Myocyte (in vitro differentiated cells): ENCODE results near the gene ARL6IP5. TPM values are rescaled to one million over a fixed set of nuclear protein-coding genes. Genes with fewer than 3 reads are reported as not detected.
A peak's percentile ranks its signal among the peaks of the same experiment; 100 is the strongest.

Source experiments
- DNase-seq: peaks from one replicate; pipeline ENCODE4 v3.0.0-alpha.2; 2012; ENCODE audit warnings: low read depth
- polyA plus RNA-seq: library from polyadenylated mRNA; unstranded; fragments of >200 nt; gene quantifications from one replicate; pipeline ENCODE4 v1.2.1, GENCODE V29; 2012; ENCODE audit warnings: missing spikeins
- total RNA-seq: library from RNA; depleted of rRNA; stranded (reverse); fragments of >200 nt; gene quantifications from 2 replicates; pipeline ENCODE4 v1.2.3, GENCODE V29; 2014

Gene ARL6IP5, protein sequence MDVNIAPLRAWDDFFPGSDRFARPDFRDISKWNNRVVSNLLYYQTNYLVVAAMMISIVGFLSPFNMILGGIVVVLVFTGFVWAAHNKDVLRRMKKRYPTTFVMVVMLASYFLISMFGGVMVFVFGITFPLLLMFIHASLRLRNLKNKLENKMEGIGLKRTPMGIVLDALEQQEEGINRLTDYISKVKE
- total RNA-seq = 275 and 433 TPM in 2 replicates
- polyA plus RNA-seq = 142 TPM

DNA sequence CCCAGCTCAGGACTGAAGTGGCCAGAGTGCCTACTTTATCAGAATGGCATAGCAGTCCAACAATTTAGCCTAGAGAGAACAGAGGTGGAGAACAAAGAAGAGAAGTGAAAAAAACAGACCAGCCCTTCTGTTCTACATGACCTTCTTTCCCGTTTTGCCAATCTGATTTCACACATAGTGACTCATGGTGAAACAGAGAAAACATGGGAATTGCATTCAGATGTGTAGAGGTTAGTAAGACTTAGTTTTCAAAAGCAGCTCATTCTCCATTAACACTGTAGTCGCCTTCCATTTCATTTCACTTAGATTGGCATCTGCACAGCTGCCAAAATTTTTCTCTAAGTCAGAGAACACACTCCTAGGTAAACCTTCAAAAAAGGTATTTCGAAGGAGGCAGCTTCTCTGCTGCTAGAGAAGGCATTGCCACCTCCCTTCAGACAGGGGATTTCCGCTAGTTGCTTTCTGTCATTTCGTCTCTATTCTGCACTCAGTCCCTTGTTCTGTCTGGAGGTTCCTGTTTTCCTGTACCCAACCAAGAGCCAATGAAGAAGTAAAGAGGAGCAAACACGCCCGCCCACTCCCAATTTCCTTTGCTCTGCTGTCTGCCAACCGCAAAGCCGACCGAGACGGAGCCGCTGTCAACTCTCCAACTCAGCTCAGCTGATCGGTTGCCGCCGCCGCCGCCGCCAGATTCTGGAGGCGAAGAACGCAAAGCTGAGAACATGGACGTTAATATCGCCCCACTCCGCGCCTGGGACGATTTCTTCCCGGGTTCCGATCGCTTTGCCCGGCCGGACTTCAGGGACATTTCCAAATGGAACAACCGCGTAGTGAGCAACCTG lies at the start of gene ARL6IP5:
Gene ARL6IP5 (plus strand): TSS at position 612 of the 842 bp plus-strand sequence. CDS start 111 bp downstream, at position 723.
- peak; percentile 96 for DNase-seq

GRCh38 chr3:69044608-69045007 lies 40.1 kb upstream of the ARL6IP5 start:
- no peak for DNase-seq

- DNase-seq = no peak
Observed at GRCh38 chr3:69048990-69049389, 35.7 kb upstream of the ARL6IP5 start.

DNA sequence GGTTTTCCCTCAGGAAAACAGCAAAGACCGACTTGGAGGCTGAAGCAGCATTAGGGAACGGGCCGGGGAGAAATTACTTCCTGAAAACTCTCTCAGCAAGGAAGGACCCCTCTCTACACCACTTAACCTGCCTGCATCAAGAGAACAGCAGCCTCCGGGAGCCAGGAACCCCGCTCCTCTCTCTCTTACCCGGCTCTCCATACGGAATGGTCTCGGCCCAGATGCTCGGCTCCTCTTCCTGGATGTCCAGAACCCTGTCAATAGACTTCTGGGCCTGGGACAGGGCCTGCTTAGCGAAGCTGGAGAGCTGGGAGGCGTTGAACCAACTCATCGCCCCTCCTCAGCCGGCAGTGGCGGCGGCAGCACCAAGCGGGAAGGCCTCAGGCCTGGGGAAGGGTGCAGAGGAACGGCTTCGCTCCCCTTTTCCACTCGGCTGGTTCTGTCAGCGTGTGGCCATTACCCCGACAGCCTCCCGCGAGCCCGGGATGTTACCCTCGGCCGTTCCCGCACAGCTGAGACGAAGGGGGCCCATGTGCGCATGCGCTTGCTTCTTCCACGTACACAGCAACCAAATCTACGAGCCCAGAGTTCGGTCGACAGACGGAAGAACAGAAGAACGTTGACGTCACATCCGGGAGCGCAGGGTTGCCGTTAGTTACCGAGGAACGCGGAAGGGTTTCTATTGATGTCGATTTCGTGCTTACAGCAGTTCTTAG lies 32.8 kb upstream of the ARL6IP5 start, which contains the start of gene TMF1:
Gene TMF1 (minus strand): TSS at position 578 of the 716 bp plus-strand sequence. CDS start 247 bp downstream, at position 331.
- DNase-seq = peak; percentile 99

DNA sequence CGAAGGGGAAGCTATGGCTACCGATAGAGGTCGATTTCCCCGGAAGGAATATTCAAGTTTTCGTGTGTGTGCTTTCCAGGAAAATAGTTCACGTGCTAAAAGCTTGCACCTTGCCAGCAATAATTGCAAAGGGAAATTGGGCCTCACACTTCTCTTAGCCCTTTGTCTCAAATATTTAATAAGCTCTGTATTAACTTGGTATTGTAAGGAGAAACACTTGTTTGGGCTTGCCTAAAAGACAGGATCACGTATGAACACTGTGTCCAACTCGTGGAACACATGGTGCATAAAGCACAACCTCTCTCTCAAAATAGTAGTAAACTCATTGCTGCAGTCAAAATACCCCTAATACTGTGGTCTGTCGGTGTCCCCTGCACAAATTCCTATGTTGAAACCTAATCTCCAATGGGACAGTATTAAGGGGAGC lies 32.3 kb upstream of the ARL6IP5 start:
- no peak for DNase-seq

GRCh38 chr3:69058180-69058946 lies 26.4 kb upstream of the ARL6IP5 start:
- DNase-seq = no peak

DNA sequence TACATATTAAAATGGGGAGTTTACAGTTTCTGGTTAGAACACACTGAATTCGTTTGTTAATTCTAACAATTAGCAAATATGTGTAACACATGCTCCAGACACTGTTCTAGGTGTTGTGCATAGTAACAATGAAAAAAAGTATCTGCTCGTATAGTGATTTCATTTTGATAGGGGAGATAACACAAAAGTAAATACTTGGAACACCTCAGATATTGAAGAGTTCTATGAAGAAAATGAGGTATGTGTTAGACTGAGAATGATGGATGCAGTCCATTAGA lies 25.9 kb upstream of the ARL6IP5 start:
- no peak for DNase-seq

GRCh38 chr3:69059688-69060087 lies 25.0 kb upstream of the ARL6IP5 start:
- no peak for DNase-seq

- no peak for DNase-seq
Observed at GRCh38 chr3:69063636-69064035, 21.1 kb upstream of the ARL6IP5 start.

DNA sequence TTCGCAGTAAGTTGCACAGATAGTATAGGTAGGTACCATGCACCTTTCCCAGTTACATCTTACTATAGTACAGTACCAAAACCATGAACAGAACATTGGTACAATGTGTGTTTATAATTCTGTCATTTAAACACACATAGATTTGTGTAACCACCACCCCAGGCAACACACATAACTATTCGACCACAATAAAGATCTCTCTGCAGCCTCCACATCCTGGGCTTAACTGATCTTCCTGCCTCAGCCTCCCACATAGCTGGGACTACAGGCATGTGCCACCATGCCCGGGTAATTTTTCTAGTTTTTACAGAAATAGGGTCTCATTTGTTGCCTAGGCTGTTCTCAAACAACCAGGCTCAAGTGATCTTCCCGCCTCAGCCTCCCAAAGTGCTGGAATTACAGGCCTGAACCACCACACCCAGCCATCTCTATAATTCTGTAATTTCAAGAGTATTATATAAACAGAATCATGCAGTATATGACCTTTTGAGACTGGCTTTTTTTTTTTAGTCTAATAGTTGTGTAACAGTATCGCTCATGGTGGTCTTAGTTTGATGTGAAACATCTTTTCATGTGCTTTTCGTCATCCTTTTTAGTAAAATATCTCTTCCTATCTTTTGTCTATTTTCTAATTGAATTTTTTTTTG lies 19.3 kb upstream of the ARL6IP5 start:
- DNase-seq = no peak

DNA sequence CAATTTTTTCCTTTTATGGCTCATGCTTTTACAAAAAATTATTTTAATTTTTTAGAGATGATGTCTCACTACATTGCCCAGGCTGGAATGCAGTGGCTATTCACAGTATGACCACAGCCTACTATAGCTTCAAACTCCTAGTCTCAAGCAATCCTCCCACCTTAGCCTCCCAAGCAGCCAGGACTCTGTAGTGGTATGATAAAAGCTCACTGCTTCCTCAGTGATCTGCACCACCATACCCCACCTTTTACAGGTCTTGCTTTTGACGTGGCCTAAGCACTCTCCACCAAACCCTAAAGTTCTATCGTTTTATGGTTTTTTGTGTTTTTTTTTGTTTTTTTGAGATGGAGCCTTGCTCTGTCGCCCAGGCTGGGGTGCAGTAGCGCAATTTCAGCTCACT lies 18.6 kb upstream of the ARL6IP5 start:
- DNase-seq = no peak

DNA sequence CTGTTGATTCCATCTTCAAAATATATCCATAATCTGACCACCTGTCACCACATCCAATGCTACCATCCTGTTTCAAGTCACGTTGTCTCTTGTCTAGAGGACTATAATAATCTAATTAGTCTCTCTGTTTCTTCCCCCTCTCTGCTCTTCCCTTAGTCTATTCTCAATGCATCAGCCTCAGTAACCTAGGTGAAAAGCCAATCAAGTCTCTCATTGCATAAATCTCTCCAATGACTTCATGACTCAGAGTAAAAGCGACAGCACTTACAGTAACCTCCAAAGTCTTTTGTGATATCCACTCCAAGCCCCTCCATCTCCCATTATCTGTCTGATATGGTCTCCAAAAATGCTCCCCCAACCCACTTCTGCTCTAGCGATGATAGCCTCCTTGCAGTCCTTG lies 11.8 kb upstream of the ARL6IP5 start:
- DNase-seq = no peak

- no peak for DNase-seq
Observed at GRCh38 chr3:69079269-69080159, 5.2 kb upstream of the ARL6IP5 start.

GRCh38 chr3:69080233-69080920 lies 4.4 kb upstream of the ARL6IP5 start, which contains the start of gene UBA3:
TSS of gene UBA3 (minus strand) at chr3:69080365. CDS start at chr3:69080353, 12 bp downstream.
- DNase-seq = peak; percentile 90

DNA sequence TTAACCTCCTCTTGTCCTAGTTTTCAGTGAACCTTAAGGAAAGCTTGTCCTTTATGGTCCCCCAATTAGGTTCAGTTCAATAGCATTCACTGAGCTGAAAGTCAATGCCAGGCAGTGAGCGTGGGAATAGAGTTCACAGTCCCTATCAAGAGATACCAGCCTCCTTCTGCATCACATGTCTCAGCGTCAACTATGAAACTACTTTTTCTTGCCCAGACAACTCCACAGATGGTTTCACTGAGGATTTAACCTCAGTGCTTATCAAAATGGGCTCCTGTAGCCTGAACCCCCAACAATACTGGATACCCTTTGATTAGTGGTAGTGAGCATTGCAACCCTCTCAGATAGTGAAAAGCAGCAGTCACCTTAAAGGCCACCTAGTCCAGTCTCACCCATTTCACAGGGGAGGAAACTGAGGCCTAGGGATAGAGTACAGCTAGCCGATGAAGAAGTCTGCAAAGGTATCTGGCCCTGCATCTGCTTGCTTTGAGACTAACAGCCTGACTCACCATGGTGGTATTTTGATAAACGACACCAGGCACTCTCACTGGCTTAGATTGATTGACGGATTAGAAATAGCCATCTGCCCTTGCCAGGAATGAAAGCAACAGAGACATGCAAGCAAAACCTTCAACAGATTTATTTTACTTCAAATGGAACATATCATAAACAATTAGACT lies 3.0 kb upstream of the ARL6IP5 start:
- DNase-seq = peak; percentile 91

DNA sequence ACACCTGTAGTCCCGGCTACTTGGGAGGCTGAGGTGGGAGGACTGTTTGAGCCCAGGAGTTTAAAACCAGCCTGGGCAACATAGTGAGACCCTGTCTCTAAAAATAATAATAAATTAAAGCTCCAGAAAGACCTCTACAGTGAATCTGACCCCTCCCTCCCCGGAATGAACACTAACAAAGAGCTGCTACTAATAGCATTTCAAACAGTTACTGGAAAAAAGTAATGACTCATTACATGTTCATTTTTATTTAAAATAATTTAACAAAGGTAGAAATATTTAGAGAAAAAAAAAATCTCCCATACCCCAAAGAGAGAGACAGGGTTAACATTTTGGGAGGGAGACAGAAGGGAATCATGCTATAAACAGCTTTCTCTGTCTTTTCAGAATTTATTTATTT lies 2.4 kb upstream of the ARL6IP5 start:
- no peak for DNase-seq

DNA sequence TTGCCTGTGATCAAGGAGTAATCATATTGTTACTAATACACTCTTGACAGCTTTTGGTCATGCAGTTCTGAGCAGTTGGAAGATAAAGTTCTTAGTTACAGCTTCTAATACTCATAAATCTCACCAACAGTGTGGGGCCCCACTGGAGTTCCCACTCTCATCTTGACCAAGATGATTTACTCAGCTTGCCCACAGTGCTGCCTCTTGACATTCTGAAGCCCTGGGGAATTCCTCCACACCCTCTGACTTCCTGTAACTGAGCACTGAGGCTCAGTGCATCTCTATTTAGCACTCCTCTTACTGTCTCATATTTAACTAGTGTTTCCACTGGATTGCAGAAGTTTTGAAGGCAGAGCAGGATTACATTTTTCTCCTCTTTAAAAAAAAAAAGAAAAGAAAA lies 1.9 kb upstream of the ARL6IP5 start:
- peak; percentile 94 for DNase-seq

DNA sequence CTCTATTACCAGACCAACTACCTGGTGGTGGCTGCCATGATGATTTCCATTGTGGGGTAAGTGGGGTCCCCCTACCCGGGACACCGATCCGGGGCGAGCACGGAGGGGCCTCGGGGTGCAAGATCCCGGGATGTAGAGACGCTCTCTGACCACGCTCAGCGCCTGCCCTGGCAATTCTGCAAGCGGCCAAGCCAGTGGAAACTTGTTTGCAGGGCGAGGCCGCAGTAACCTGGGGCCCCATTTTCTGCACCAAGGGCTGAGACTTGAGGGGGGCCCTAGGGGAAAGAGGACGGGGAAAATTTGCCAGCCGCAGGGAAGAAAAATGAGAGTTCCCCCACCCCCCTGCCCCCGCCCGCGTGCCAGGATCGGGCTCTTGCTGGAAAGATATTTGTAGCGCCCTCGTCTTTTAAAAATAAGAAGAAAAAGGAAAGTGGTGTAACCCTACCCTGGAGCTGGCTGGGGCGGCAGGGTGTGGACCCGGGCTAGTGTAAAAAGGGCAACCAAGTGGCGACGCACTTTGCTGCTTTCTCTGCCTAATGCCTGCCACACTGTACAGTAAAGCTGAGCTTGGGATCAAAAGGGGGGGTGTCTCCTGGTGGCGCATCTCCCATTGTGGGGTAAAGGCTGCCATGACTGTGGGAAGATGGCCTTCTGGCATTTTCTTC lies 563 bp downstream of the ARL6IP5 start:
- peak; percentile 47 for DNase-seq
